ENCODE measurements around the gene PCDHA2.
"Not testable (repeated sequence)": the region's sequence is repeated elsewhere in the genome, so short reads cannot be mapped to it uniquely, and the experiment has no call there.

DNA sequence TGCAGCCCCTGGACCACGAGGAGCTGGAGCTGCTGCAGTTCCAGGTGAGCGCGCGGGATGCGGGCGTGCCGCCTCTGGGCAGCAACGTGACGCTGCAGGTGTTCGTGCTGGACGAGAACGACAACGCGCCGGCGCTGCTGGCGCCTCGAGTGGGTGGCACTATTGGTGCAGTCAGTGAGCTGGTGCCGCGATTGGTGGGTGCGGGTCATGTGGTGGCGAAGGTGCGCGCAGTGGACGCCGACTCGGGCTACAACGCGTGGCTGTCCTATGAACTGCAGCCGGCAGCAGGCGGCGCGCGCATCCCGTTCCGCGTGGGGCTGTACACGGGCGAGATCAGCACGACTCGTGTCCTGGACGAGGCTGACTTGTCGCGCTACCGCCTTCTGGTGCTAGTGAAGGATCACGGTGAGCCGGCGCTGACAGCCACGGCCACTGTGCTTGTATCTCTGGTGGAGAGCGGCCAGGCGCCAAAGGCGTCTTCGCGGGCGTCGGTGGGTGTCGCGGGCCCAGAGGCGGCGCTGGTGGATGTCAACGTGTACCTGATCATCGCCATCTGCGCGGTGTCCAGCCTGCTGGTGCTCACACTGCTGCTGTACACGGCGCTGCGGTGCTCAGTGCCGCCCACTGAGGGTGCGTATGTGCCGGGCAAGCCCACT lies 6.7 kb upstream of the PCDHA2 start:
- TF ChIP-seq POLR2AphosphoS5, POLR2A, TAF1 (IDR thresholded peaks at IDR 0.05; ENCODE audit: low read depth, low read length): not testable (repeated sequence)
